ENCODE results near the gene HSD17B4. TPM values are rescaled to one million over a fixed set of nuclear protein-coding genes. Genes with fewer than 3 reads are reported as not detected.

Gene HSD17B4
- total and polyA plus RNA-seq, 2 experiments from 2014 or later, result 326 to 332 TPM

DNA sequence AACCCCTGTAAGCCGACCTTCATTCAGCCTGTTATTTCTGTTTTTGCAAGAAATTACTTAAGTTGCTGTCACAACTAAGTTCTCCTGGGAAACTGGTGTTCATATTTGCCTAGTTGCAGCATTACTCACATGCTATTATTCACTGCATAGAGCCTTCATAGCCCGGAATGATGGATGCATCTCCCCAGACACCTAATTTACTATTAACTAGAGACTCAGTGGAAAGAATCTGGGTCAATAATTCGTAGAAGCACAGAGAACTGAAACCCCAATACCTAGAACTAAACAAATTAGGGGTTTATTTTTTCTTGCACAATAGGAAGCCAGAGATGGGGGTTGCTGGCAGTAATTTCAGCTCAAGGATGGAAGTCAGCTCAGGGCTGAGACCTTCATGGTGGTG, 131.4 kb downstream of the HSD17B4 start:
- H3K27ac Mint-ChIP-seq, result no peak overlapping the region
- no peak for ATAC-seq
- no peaks in the 10 kb centered on the region for H3K27me3 ChIP-seq (ENCODE audit: insufficient read depth)
- H4K20me1 ChIP-seq (replicated peaks; ENCODE audit: insufficient read depth), result no peaks in the 10 kb centered on the region
- H3K36me3 Mint-ChIP-seq (ENCODE audit: low read depth), result no peaks in the 10 kb centered on the region
- H3K27me3 Mint-ChIP-seq (ENCODE audit: insufficient read depth, low read depth, poor library complexity), result no peaks in the 10 kb centered on the region
- DNase-seq (ENCODE audit: low spot score), result no peak
- peaks cover 19% of the 10 kb centered on the region; the same call in 2 of the 3 replicates for H3K4me1 Mint-ChIP-seq
- no peaks in the 10 kb centered on the region for H3K79me2 ChIP-seq (replicated peaks; ENCODE audit: insufficient read depth)
- no peaks in the 10 kb centered on the region for H3K36me3 ChIP-seq (ENCODE audit: insufficient read depth)
- TF ChIP-seq JUNB (IDR thresholded peaks at IDR 0.05; ENCODE audit: unreplicated experiment) (no peak), STAT1 (IDR thresholded peaks at IDR 0.05; ENCODE audit: unreplicated experiment) (no peak), REST (IDR thresholded peaks at IDR 0.05; ENCODE audit: unreplicated experiment) (no peak), EZH2phosphoT487 (IDR thresholded peaks at IDR 0.05; ENCODE audit: unreplicated experiment) (no peak), EZH2 (IDR thresholded peaks at IDR 0.05; ENCODE audit: low read depth, unreplicated experiment) (no peak), ZNF331 (CRISPR knock-in tag; IDR thresholded peaks at IDR 0.05; ENCODE audit: low read depth) (no peak), NANOG (IDR thresholded peaks at IDR 0.05; ENCODE audit: borderline replicate concordance) (no peak), POLR2AphosphoS5 (IDR thresholded peaks at IDR 0.05; ENCODE audit: low read depth) (no peak), ZNF114 (CRISPR knock-in tag; IDR thresholded peaks at IDR 0.05) (no peak), CREB1 (CRISPR knock-in tag; IDR thresholded peaks at IDR 0.05; ENCODE audit: low read depth) (no peak), ETS1 (IDR thresholded peaks at IDR 0.05) (no peak)
- TF ChIP-seq, protein P1, sequence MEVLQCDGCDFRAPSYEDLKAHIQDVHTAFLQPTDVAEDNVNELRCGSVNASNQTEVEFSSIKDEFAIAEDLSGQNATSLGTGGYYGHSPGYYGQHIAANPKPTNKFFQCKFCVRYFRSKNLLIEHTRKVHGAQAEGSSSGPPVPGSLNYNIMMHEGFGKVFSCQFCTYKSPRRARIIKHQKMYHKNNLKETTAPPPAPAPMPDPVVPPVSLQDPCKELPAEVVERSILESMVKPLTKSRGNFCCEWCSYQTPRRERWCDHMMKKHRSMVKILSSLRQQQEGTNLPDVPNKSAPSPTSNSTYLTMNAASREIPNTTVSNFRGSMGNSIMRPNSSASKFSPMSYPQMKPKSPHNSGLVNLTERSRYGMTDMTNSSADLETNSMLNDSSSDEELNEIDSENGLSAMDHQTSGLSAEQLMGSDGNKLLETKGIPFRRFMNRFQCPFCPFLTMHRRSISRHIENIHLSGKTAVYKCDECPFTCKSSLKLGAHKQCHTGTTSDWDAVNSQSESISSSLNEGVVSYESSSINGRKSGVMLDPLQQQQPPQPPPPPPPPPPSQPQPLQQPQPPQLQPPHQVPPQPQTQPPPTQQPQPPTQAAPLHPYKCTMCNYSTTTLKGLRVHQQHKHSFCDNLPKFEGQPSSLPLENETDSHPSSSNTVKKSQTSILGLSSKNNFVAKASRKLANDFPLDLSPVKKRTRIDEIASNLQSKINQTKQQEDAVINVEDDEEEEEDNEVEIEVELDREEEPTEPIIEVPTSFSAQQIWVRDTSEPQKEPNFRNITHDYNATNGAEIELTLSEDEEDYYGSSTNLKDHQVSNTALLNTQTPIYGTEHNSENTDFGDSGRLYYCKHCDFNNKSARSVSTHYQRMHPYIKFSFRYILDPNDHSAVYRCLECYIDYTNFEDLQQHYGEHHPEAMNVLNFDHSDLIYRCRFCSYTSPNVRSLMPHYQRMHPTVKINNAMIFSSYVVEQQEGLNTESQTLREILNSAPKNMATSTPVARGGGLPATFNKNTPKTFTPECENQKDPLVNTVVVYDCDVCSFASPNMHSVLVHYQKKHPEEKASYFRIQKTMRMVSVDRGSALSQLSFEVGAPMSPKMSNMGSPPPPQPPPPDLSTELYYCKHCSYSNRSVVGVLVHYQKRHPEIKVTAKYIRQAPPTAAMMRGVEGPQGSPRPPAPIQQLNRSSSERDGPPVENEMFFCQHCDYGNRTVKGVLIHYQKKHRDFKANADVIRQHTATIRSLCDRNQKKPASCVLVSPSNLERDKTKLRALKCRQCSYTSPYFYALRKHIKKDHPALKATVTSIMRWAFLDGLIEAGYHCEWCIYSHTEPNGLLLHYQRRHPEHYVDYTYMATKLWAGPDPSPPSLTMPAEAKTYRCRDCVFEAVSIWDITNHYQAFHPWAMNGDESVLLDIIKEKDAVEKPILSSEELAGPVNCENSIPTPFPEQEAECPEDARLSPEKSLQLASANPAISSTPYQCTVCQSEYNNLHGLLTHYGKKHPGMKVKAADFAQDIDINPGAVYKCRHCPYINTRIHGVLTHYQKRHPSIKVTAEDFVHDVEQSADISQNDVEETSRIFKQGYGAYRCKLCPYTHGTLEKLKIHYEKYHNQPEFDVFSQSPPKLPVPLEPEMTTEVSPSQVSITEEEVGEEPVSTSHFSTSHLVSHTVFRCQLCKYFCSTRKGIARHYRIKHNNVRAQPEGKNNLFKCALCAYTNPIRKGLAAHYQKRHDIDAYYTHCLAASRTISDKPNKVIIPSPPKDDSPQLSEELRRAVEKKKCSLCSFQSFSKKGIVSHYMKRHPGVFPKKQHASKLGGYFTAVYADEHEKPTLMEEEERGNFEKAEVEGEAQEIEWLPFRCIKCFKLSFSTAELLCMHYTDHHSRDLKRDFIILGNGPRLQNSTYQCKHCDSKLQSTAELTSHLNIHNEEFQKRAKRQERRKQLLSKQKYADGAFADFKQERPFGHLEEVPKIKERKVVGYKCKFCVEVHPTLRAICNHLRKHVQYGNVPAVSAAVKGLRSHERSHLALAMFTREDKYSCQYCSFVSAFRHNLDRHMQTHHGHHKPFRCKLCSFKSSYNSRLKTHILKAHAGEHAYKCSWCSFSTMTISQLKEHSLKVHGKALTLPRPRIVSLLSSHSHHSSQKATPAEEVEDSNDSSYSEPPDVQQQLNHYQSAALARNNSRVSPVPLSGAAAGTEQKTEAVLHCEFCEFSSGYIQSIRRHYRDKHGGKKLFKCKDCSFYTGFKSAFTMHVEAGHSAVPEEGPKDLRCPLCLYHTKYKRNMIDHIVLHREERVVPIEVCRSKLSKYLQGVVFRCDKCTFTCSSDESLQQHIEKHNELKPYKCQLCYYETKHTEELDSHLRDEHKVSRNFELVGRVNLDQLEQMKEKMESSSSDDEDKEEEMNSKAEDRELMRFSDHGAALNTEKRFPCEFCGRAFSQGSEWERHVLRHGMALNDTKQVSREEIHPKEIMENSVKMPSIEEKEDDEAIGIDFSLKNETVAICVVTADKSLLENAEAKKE (CRISPR knock-in tag; IDR thresholded peaks at IDR 0.05), result no peak
- TF ChIP-seq, protein P2, sequence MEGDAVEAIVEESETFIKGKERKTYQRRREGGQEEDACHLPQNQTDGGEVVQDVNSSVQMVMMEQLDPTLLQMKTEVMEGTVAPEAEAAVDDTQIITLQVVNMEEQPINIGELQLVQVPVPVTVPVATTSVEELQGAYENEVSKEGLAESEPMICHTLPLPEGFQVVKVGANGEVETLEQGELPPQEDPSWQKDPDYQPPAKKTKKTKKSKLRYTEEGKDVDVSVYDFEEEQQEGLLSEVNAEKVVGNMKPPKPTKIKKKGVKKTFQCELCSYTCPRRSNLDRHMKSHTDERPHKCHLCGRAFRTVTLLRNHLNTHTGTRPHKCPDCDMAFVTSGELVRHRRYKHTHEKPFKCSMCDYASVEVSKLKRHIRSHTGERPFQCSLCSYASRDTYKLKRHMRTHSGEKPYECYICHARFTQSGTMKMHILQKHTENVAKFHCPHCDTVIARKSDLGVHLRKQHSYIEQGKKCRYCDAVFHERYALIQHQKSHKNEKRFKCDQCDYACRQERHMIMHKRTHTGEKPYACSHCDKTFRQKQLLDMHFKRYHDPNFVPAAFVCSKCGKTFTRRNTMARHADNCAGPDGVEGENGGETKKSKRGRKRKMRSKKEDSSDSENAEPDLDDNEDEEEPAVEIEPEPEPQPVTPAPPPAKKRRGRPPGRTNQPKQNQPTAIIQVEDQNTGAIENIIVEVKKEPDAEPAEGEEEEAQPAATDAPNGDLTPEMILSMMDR (conservative IDR thresholded peaks at IDR 0.05; ENCODE audit: low read depth in 2 of 2), result no peak
- H3F3A ChIP-seq (replicated peaks; ENCODE audit: low read depth), result no peaks in the 10 kb centered on the region
- H3K4me2 ChIP-seq, result no peak overlapping the region
- peaks cover 4% of the 10 kb centered on the region for H3K9me2 ChIP-seq (ENCODE audit: insufficient read depth)
- H2AFZ ChIP-seq, result no peak overlapping the region
- no peak overlapping the region for H3K27ac ChIP-seq (ENCODE audit: low read depth)
- H3K9me3 Mint-ChIP-seq, result peaks cover 2% of the 10 kb centered on the region; the same call in 1 of the 3 replicates
- peaks cover 11% of the 10 kb centered on the region; the same call in 1 of the 2 replicates for H3K4me1 ChIP-seq (ENCODE audit: insufficient read depth)
- H3K4me3 ChIP-seq, result no peak overlapping the region
- H3K4me3 Mint-ChIP-seq, result no peak overlapping the region
